Calu3 (cell line): ENCODE results near the gene RAB3C. TPM values are rescaled to one million over a fixed set of nuclear protein-coding genes. Genes with fewer than 3 reads are reported as not detected.

Experiments
- BruUV-seq: library from RNA; stranded (reverse); fragments of 400-500 nt; replicated peaks from 2 replicates; lab custom pipeline; 2021; lab: Mats Ljungman, UMichigan
- CTCF ChIA-PET: fragments of 300-600 bp; sonication (Branson Sonifier 250); formaldehyde crosslinking; loops from one replicate; lab custom pipeline; 2022; ENCODE audit warnings: antibody characterized with exemption; lab: Charles Lee
- DNase-seq: peaks from one replicate; pipeline ENCODE4 v3.0.0; 2022
- H3K27ac Mint-ChIP-seq: one replicate; pipeline ENCODE4 v1.8.0; 2022; ENCODE audit warnings: mixed read lengths; ENCODE audit not compliant: unreplicated experiment
- H3K27me3 Mint-ChIP-seq: one replicate; pipeline ENCODE4 v1.8.0; 2022; ENCODE audit warnings: mixed read lengths; ENCODE audit not compliant: unreplicated experiment
- H3K36me3 Mint-ChIP-seq: one replicate; pipeline ENCODE4 v1.8.0; 2022; ENCODE audit warnings: mild to moderate bottlenecking, moderate library complexity, mixed read lengths; ENCODE audit not compliant: insufficient read depth, unreplicated experiment
- H3K4me1 Mint-ChIP-seq: one replicate; pipeline ENCODE4 v1.8.0; 2022; ENCODE audit warnings: mild to moderate bottlenecking, low read depth, mixed read lengths; ENCODE audit not compliant: unreplicated experiment
- H3K4me3 Mint-ChIP-seq: one replicate; pipeline ENCODE4 v1.8.0; 2022; ENCODE audit warnings: mild to moderate bottlenecking, low read depth, moderate library complexity, mixed read lengths; ENCODE audit not compliant: unreplicated experiment
- H3K9me3 Mint-ChIP-seq: one replicate; pipeline ENCODE4 v1.8.0; 2022; ENCODE audit warnings: low read depth, mixed read lengths; ENCODE audit not compliant: unreplicated experiment
- intact Hi-C: fragments of 100-400 bp; cut with micrococcal nuclease; formaldehyde crosslinking; loops from one replicate; pipeline ENCODE4 v1.10.0; 2022; ENCODE audit not compliant: unreplicated experiment
- total RNA-seq: library from RNA; stranded (reverse); gene quantifications from 2 replicates; pipeline ENCODE4 v1.2.3, GENCODE V29; 2022
- TF ChIP-seq, protein P1 (sequence below): fragments of 200-600 bp; IDR thresholded peaks from one replicate; pipeline ENCODE4 v1.8.0; 2022; ENCODE audit warnings: antibody characterized with exemption; ENCODE audit not compliant: unreplicated experiment

Gene RAB3C
- total RNA-seq, 1 experiment from 2014 or later, result not detected

DNA sequence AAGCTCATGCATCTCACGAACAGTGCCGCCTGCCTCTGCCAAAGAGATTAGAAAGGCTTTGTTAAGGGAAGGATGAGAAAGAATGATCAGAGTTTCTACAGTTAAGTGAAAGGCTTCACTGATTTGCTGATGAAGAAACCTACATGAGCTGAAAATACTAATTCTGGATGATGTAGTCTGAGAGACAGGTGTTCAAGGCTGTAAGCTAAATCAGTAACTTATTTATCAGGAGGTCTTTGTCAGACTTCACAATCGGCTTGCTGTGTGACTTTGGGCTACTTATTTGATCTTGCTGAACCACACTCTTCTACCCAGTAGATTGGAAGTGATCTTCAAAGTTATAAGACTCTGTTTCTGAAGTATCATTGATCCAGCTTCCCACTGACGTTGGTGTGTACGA, 264.2 kb downstream of the RAB3C start:
- no peak overlapping the region for H3K27ac Mint-ChIP-seq
- H3K4me3 Mint-ChIP-seq, result no peak overlapping the region
- H3K36me3 Mint-ChIP-seq, result no peaks in the 10 kb centered on the region
- no peak for DNase-seq
- TF ChIP-seq, protein P1, sequence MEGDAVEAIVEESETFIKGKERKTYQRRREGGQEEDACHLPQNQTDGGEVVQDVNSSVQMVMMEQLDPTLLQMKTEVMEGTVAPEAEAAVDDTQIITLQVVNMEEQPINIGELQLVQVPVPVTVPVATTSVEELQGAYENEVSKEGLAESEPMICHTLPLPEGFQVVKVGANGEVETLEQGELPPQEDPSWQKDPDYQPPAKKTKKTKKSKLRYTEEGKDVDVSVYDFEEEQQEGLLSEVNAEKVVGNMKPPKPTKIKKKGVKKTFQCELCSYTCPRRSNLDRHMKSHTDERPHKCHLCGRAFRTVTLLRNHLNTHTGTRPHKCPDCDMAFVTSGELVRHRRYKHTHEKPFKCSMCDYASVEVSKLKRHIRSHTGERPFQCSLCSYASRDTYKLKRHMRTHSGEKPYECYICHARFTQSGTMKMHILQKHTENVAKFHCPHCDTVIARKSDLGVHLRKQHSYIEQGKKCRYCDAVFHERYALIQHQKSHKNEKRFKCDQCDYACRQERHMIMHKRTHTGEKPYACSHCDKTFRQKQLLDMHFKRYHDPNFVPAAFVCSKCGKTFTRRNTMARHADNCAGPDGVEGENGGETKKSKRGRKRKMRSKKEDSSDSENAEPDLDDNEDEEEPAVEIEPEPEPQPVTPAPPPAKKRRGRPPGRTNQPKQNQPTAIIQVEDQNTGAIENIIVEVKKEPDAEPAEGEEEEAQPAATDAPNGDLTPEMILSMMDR, result no peak
- H3K27me3 Mint-ChIP-seq, result peaks cover 20% of the 10 kb centered on the region
- CTCF ChIA-PET, result no interaction called here
- BruUV-seq, result no TSS peak
- no peaks in the 10 kb centered on the region for H3K9me3 Mint-ChIP-seq
- intact Hi-C loops, result no loop called here
- no peaks in the 10 kb centered on the region for H3K4me1 Mint-ChIP-seq

DNA sequence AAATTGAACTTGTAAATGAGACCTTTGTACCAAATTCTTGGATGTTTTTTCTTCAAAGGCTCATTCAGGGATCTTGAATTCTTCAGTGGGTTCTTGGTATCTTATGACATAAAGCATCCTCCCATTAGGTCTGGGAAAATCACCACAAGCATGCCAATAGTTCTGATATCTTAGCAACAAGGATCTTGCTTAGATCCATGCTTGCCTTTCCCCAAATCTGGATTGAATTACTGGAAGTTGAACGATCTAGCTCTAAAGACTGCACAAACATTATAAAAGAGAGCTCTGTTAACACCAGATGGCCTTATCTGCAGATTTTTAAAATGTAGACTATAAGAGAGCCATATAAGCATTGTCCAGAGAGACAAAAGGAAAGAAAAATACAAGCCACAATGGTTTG, 266.3 kb downstream of the RAB3C start:
- DNase-seq, result no peak
- H3K27me3 Mint-ChIP-seq, result peaks cover 32% of the 10 kb centered on the region
- TF ChIP-seq, protein P1, result no peak
- no TSS peak for BruUV-seq
- no peaks in the 10 kb centered on the region for H3K4me1 Mint-ChIP-seq
- CTCF ChIA-PET, result no interaction called here
- intact Hi-C loops, result no loop called here
- H3K36me3 Mint-ChIP-seq, result no peaks in the 10 kb centered on the region
- H3K4me3 Mint-ChIP-seq, result no peak overlapping the region
- no peaks in the 10 kb centered on the region for H3K9me3 Mint-ChIP-seq
- H3K27ac Mint-ChIP-seq, result no peak overlapping the region

DNA sequence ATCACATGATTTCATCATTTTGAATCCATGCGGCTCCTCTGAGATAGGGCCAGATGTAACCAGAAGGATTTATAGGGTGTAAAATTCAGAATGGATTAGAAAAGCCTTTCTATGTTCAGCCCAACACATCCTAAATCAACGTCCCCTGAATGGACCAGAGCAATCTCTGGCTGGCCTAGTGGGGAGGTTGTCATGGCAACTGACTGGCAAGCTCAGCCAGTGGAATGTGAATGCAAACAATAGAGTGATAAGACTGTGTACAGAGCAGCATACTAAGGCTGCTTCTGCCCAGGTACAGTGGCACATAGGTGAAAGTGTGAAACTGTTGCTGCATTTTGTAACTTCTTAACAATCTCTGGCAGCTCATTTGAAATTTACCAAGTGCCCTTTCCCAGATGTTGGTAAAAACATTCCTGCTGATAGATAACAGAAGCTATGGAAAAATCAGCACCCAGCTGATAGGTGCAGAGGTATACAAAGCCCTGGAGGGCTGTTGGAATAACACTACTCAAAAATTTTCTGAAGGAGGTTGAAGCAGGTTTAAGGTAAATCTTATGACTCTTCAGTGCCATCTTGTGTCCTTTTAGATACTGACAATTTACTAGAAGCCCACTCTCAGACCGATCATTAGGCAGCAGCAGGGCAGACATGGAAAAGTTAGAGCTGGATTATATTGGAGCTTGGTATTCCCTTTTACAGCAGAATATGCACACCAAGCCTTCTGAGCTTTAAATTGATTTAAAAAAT, 267.2 kb downstream of the RAB3C start:
- DNase-seq, result peak; percentile 65
- H3K4me3 Mint-ChIP-seq, result no peak overlapping the region
- intact Hi-C loops, result loop anchor here (1.0 kb wide), 2 partner anchors 352 to 372 kb away; no protein-coding TSS in a partner anchor
- CTCF ChIA-PET, result interaction anchor here (0.8 to 1.2 kb wide), 3 partner anchors 11 to 373 kb away, joined by 3 to 4 read pairs (median 3); no protein-coding TSS in a partner anchor
- no TSS peak for BruUV-seq
- no peaks in the 10 kb centered on the region for H3K9me3 Mint-ChIP-seq
- TF ChIP-seq, protein P1, result peak; percentile 24
- H3K36me3 Mint-ChIP-seq, result no peaks in the 10 kb centered on the region
- no peak overlapping the region for H3K27ac Mint-ChIP-seq
- no peaks in the 10 kb centered on the region for H3K4me1 Mint-ChIP-seq
- H3K27me3 Mint-ChIP-seq, result peaks cover 37% of the 10 kb centered on the region

DNA sequence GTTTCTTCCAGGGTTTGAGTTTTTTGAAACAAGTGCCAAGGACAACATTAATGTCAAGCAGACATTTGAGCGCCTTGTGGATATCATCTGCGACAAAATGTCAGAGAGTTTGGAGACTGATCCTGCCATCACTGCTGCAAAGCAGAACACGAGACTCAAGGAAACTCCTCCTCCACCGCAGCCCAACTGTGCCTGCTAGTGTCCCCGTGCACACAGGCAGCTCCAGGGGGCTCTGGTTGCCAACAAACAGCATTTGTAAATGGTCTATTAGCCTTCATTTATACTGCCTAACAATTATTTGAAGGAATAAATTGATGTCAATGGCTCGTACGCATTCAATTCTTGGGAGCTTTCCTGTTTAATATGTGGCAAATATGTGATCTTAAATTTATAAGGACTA, 268.3 kb downstream of the RAB3C start:
- Mint-ChIP-seq H3K27ac (no peak overlapping the region), H3K4me3 (no peak overlapping the region), H3K9me3 (no peaks in the 10 kb centered on the region), H3K4me1 (no peaks in the 10 kb centered on the region), H3K36me3 (no peaks in the 10 kb centered on the region), H3K27me3 (peaks cover 45% of the 10 kb centered on the region)
- BruUV-seq, result no TSS peak
- DNase-seq, result no peak
- TF ChIP-seq, protein P1, result no peak
- intact Hi-C loops, result no loop called here
- CTCF ChIA-PET, result no interaction called here
